Measurements from ENCODE around the gene TAB2.

Gene TAB2

DNA sequence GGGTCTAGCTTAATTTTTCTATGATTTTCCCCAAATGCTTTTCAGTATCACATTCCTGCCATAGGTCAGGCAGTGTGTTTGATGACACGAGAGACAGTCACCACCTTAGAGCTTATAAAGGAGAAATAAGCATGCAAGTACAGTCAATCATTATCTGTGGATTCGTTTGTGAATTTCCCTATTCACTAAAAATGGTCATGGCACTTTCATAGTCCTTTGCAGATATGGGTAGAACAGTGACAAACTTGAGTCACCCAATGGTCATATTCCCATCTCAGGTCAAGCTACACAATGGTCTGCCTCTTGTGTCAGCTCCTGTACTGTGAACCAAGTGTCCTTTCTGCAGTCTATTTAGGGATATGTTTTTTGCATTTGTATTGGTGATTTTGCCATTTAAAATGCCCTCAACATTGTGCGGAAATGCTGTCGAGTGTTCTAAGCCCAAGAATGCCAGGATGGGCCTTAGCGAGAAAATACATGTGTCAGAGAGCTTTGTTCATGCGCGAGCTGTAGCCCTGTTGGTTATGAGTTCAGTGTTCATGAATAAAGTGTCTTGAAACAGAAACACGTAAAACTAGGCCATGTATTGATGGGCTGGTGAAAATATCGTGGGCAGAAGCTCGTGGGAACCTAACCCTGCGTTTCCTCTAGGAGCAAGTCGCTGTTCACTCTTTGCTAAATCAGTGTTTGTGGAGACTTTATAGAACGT, 102.3 kb downstream of the TAB2 start:
- DNase-seq (ENCODE audit: insufficient read length, low spot score) (no peak), FAIRE-seq (no peak)
- TF ChIP-seq CTCF (IDR thresholded peaks at IDR 0.05; ENCODE audit: insufficient read depth, missing control alignments), result no peak

GRCh38 chr6:149421132-149421531, 103.6 kb downstream of the TAB2 start:
- no peak for DNase-seq (ENCODE audit: insufficient read length, low spot score)

GRCh38 chr6:149422581-149422980, 105.1 kb downstream of the TAB2 start:
- no peak for FAIRE-seq
- no peak for TF ChIP-seq CTCF (IDR thresholded peaks at IDR 0.05; ENCODE audit: insufficient read depth, missing control alignments)
- DNase-seq (ENCODE audit: insufficient read length, low spot score), result no peak

More at GRCh38 chr6:149421132-149421531, 103.6 kb downstream of the TAB2 start:
- no peak for FAIRE-seq
- no peak for TF ChIP-seq CTCF (IDR thresholded peaks at IDR 0.05; ENCODE audit: insufficient read depth, missing control alignments)

DNA sequence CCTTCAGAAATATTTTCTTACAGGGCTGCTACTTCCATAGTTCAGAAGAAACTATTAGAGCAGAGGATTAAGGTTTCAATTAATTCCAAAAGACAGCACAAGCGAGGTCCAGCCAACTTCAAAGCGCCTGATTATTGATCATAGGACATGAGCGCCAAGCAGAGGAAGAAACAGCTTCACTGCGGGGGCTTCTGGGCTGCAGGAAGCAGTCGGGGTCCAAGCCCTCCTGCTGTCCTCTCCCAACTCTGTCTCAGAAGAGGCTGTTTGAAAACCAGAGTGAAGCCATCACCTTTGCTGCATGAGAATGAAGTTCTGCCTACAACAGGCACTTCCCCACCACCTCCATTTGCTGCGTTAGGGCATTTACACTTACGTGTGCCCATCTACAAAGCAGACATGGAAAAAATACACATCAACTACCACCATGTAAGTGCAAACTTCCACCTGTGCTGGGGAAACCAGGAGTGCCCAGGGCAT, 106.5 kb downstream of the TAB2 start:
- no peak for FAIRE-seq
- DNase-seq (ENCODE audit: insufficient read length, low spot score), result no peak
- TF ChIP-seq CTCF (IDR thresholded peaks at IDR 0.05; ENCODE audit: insufficient read depth, missing control alignments), result no peak

- TF ChIP-seq CTCF (IDR thresholded peaks at IDR 0.05; ENCODE audit: insufficient read depth, missing control alignments), result no peak
- DNase-seq (ENCODE audit: insufficient read length, low spot score) (no peak), FAIRE-seq (no peak)
Measured at GRCh38 chr6:149425224-149425623, 107.7 kb downstream of the TAB2 start.

DNA sequence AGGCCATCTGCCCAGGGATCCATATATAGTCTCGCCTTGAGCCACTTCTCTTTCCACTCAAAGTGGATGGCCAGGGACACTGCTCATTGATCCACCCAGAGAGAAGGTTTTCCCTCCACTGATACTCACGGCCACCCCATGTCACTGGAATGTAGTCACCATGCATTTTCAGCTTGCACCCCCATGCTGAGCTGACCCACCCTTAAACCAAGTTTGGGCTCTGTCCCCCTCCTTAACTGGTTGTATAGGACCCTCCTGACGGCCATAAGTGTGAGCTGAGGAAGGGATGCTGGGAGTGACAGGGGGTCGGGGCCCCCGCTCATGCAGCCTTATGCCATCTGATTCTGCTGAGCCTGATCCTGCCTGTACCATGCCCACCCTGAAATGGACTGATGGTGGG, 108.2 kb downstream of the TAB2 start:
- FAIRE-seq (no peak), DNase-seq (ENCODE audit: insufficient read length, low spot score) (no peak)

More for the DNA sequence above, 108.2 kb downstream of the TAB2 start:
- TF ChIP-seq CTCF (IDR thresholded peaks at IDR 0.05; ENCODE audit: insufficient read depth, missing control alignments), result no peak

Data from D721Med (cell line).